GM12878 (cell line): ENCODE data around the gene AIF1L.

Experiments
- CREB1 ChIP-seq: IDR thresholded peaks from 2 replicates; pipeline ENCODE4 v1.6.1; 2012; ENCODE audit warnings: low read depth, mild to moderate bottlenecking, inconsistent platforms
- EED ChIP-seq: sonication (generic); IDR thresholded peaks from 2 replicates; pipeline ENCODE4 v1.6.1; 2016; ENCODE audit warnings: antibody characterized with exemption, low read depth
- FOS ChIP-seq: IDR thresholded peaks from 3 replicates; pipeline ENCODE4 v1.6.1; 2011; ENCODE audit warnings: borderline replicate concordance; ENCODE audit not compliant: insufficient read length; ENCODE audit errors: extremely low read depth
- FOXK2 ChIP-seq: fragments of 450-650 bp; IDR thresholded peaks from 2 replicates; pipeline ENCODE4 v1.6.1; 2017; ENCODE audit warnings: mild to moderate bottlenecking, moderate library complexity
- NFIC ChIP-seq: IDR thresholded peaks from 2 replicates; pipeline ENCODE4 v1.6.1; 2012; ENCODE audit warnings: low read depth, mild to moderate bottlenecking, inconsistent platforms, low read length, moderate library complexity
- PAX8 ChIP-seq: fragments of 450-650 bp; IDR thresholded peaks from 2 replicates; pipeline ENCODE4 v1.6.1; 2017; ENCODE audit warnings: mild to moderate bottlenecking, moderate library complexity
- SRF ChIP-seq, 2 experiments: IDR thresholded peaks; 2 replicates each; pipeline ENCODE4 v1.6.1; 2011; ENCODE audit warnings: low read depth in 2 of 2, low read length in 2 of 2, mild to moderate bottlenecking in 1 of 2, moderate library complexity in 1 of 2
- TAF1 ChIP-seq: IDR thresholded peaks from 2 replicates; pipeline ENCODE4 v1.6.1; 2011; ENCODE audit warnings: mild to moderate bottlenecking, low read depth, low read length, borderline replicate concordance
- TBL1XR1 ChIP-seq: IDR thresholded peaks from 2 replicates; pipeline ENCODE4 v1.6.1; 2012; ENCODE audit warnings: low read depth, low read length, improper control_type of control experiment
- TCF7 ChIP-seq: IDR thresholded peaks from 2 replicates; pipeline ENCODE4 v1.6.1; 2014; ENCODE audit warnings: antibody characterized with exemption, borderline replicate concordance
- TF ChIP-seq, protein P1 (sequence below): IDR thresholded peaks from 2 replicates; pipeline ENCODE4 v1.6.1; 2012; ENCODE audit warnings: low read depth, low read length, improper control_type of control experiment
- TF ChIP-seq, protein P2 (sequence below), 3 experiments: IDR thresholded peaks in 2 of 3; conservative IDR thresholded peaks in 1 of 3; 2 replicates each; pipeline ENCODE4 v1.5.1; 2011; ENCODE audit warnings: low read depth in 3 of 3, low read length in 3 of 3, mild to moderate bottlenecking in 3 of 3, control low read depth in 2 of 3, moderate library complexity in 2 of 3, inconsistent platforms in 1 of 3, mixed read lengths in 1 of 3; ENCODE audit not compliant: control insufficient read depth in 2 of 3, insufficient read depth in 1 of 3; ENCODE audit errors: extremely low read depth in 1 of 3
- TF ChIP-seq, protein P3 (sequence below): IDR thresholded peaks from 2 replicates; pipeline ENCODE4 v1.6.1; 2011; ENCODE audit warnings: low read depth, mild to moderate bottlenecking, low read length, moderate library complexity, borderline replicate concordance; ENCODE audit errors: extremely low read depth

DNA sequence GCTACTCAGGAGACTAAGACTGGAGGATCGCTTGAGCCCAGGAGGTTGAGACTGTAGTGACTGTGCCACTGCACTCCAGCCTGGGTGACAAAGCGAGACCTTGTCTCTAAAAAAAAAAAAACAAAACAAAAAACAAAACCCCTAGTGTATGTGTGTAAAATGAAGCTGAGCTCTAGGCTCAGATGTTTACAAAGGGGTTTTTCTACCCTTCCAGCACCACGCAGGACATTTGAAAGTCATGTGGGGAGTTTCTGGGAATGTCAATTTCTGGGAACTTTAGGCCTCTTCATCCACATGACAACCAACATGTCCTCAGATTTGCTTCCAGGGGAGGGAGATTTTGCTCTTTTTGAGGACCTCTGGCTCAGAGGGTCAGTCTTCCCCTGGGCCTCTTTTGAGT is 42.4 kb upstream of the AIF1L start:
- TF ChIP-seq, protein P1, sequence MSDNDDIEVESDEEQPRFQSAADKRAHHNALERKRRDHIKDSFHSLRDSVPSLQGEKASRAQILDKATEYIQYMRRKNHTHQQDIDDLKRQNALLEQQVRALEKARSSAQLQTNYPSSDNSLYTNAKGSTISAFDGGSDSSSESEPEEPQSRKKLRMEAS = no peak
- TF ChIP-seq PAX8 = no peak
- TF ChIP-seq CREB1 = no peak
- TF ChIP-seq FOS = no peak
- no peak for TF ChIP-seq NFIC
- TF ChIP-seq TCF7 = no peak
- TF ChIP-seq, protein P2, sequence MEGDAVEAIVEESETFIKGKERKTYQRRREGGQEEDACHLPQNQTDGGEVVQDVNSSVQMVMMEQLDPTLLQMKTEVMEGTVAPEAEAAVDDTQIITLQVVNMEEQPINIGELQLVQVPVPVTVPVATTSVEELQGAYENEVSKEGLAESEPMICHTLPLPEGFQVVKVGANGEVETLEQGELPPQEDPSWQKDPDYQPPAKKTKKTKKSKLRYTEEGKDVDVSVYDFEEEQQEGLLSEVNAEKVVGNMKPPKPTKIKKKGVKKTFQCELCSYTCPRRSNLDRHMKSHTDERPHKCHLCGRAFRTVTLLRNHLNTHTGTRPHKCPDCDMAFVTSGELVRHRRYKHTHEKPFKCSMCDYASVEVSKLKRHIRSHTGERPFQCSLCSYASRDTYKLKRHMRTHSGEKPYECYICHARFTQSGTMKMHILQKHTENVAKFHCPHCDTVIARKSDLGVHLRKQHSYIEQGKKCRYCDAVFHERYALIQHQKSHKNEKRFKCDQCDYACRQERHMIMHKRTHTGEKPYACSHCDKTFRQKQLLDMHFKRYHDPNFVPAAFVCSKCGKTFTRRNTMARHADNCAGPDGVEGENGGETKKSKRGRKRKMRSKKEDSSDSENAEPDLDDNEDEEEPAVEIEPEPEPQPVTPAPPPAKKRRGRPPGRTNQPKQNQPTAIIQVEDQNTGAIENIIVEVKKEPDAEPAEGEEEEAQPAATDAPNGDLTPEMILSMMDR (IDR thresholded peaks at IDR 0.05 in 2 of 3, conservative IDR thresholded peaks at IDR 0.05 in 1 of 3; ENCODE audit: control insufficient read depth in 2 of 3, extremely low read depth in 1 of 3, insufficient read depth in 1 of 3, low read depth in 3 of 3, low read length in 3 of 3) = no peak
- TF ChIP-seq, protein P3, sequence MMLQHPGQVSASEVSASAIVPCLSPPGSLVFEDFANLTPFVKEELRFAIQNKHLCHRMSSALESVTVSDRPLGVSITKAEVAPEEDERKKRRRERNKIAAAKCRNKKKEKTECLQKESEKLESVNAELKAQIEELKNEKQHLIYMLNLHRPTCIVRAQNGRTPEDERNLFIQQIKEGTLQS = no peak
- TF ChIP-seq EED = no peak
- TF ChIP-seq FOXK2 = no peak
- no peak for TF ChIP-seq TAF1
- TF ChIP-seq TBL1XR1 = no peak
- no peak for TF ChIP-seq SRF (IDR thresholded peaks at IDR 0.05; ENCODE audit: low read depth in 2 of 2, low read length in 2 of 2)
